Measurements from ENCODE around the gene CSPG5. TPM values are rescaled to one million over a fixed set of nuclear protein-coding genes. Genes with fewer than 3 reads are reported as not detected.

CSPG5 gene
- total RNA-seq, 1 experiment from 2014 or later = 5.7 TPM

- Histone ChIP-seq H3K18ac (ENCODE audit: insufficient read length, low read depth, low read length) (no peak overlapping the region), H3K79me2 (ENCODE audit: insufficient read depth, low read length) (no peaks in the 10 kb centered on the region), H3K14ac (ENCODE audit: insufficient read depth, low read length) (no peak overlapping the region), H2AK5ac (ENCODE audit: insufficient read length, low read length) (no peak overlapping the region), H4K91ac (ENCODE audit: insufficient read length, low read depth, low read length) (no peak overlapping the region), H2BK5ac (ENCODE audit: insufficient read length, low read length) (no peak overlapping the region), H2BK20ac (ENCODE audit: low read depth, low read length, poor library complexity, severe bottlenecking) (no peak overlapping the region), H3K4me2 (ENCODE audit: insufficient read depth, insufficient read length, low read length) (no peak overlapping the region), H4K8ac (replicated peaks; ENCODE audit: insufficient read length, low read depth, low read length) (no peak overlapping the region), H4K20me1 (ENCODE audit: control insufficient read depth, insufficient read depth, insufficient read length) (no peaks in the 10 kb centered on the region), H3K4me1 (ENCODE audit: insufficient read depth, low read length) (no peaks in the 10 kb centered on the region), H2AFZ (ENCODE audit: low read length) (no peak overlapping the region), H3K27ac (ENCODE audit: insufficient read length, low read depth, low read length) (no peak overlapping the region), H4K5ac (ENCODE audit: insufficient read length, low read depth, low read length) (no peak overlapping the region), H3K9ac (ENCODE audit: extremely low read depth, insufficient read length, low read length) (no peak overlapping the region), H3K56ac (ENCODE audit: insufficient read length, low read depth, low read length) (no peak overlapping the region), H3K23ac (ENCODE audit: insufficient read length, low read depth, low read length) (no peak overlapping the region), H2BK120ac (ENCODE audit: low read depth, low read length, poor library complexity, severe bottlenecking) (no peak overlapping the region), H3K79me1 (ENCODE audit: insufficient read depth, low read depth, low read length, poor library complexity, severe bottlenecking) (no peaks in the 10 kb centered on the region), H3K27me3 (ENCODE audit: insufficient read depth, low read length) (peaks cover 5% of the 10 kb centered on the region; the same call in 1 of the 2 replicates), H3K4ac (ENCODE audit: low read depth, low read length) (no peak overlapping the region), H3K9me3 (ENCODE audit: control insufficient read depth, low read depth, low read length) (no peaks in the 10 kb centered on the region), H2BK12ac (ENCODE audit: insufficient read length, low read depth, low read length) (no peak overlapping the region), H3T11ph (ENCODE audit: low read length) (no peak overlapping the region), H2BK15ac (ENCODE audit: low read depth, low read length) (no peak overlapping the region), H3K23me2 (ENCODE audit: insufficient read length, low read depth, low read length, poor library complexity, severe bottlenecking) (peaks cover 5% of the 10 kb centered on the region)
- Mint-ChIP-seq H3K4me3 (no peak overlapping the region), H3K36me3 (ENCODE audit: insufficient read depth in 1 of 3, low read depth in 3 of 3) (no peaks in the 10 kb centered on the region; a peak in 1 of 7 replicates), H3K9me3 (no peaks in the 10 kb centered on the region), H3K27me3 (ENCODE audit: low read depth) (peaks cover 35% of the 10 kb centered on the region), H3K4me1 (peaks cover 0 to 8% of the 10 kb centered on the region in 2 experiments; a peak in 3 of 4 replicates), H3K27ac (no peak overlapping the region)
- WGBS (ENCODE audit: extremely low coverage, insufficient read length, low lambda C conversion rate) = no CpG with 5 or more reads among the region's 9 CpGs
- DNase-seq = no peak
- no peak for TF ChIP-seq CTCF (conservative IDR thresholded peaks at IDR 0.05)
Measured at GRCh38 chr3:47573190-47574172, 5.2 kb downstream of the CSPG5 start.
